GM12878 (cell line): ENCODE measurements around the gene ALG1L2. TPM values are rescaled to one million over a fixed set of nuclear protein-coding genes. Genes with fewer than 3 reads are reported as not detected.

Source experiments
- BCLAF1 ChIP-seq: fragments of 450-650 bp; IDR thresholded peaks from 2 replicates; pipeline ENCODE4 v1.6.1; 2017; ENCODE audit warnings: antibody characterized with exemption, mild to moderate bottlenecking, moderate library complexity
- BRCA1 ChIP-seq: IDR thresholded peaks from 2 replicates; pipeline ENCODE4 v1.6.1; 2011; ENCODE audit warnings: low read depth, low read length, improper control_type of control experiment
- CREB1 ChIP-seq: IDR thresholded peaks from 2 replicates; pipeline ENCODE4 v1.6.1; 2012; ENCODE audit warnings: low read depth, mild to moderate bottlenecking, inconsistent platforms
- EED ChIP-seq: sonication (generic); IDR thresholded peaks from 2 replicates; pipeline ENCODE4 v1.6.1; 2016; ENCODE audit warnings: antibody characterized with exemption, low read depth
- EP300 ChIP-seq, 2 experiments: fragments of 150-350 bp in 1 of 2; IDR thresholded peaks; 2 replicates each; pipeline ENCODE4 v1.6.1; 2011 to 2012; ENCODE audit warnings: low read depth in 2 of 2, low read length in 2 of 2, borderline replicate concordance in 1 of 2, improper control_type of control experiment in 1 of 2, inconsistent platforms in 1 of 2; ENCODE audit not compliant: control insufficient read depth in 1 of 2
- FOXK2 ChIP-seq: fragments of 450-650 bp; IDR thresholded peaks from 2 replicates; pipeline ENCODE4 v1.6.1; 2017; ENCODE audit warnings: mild to moderate bottlenecking, moderate library complexity
- IKZF1 ChIP-seq: fragments of 450-650 bp; conservative IDR thresholded peaks from 2 replicates; pipeline ENCODE4 v1.6.1; 2017; ENCODE audit warnings: antibody characterized with exemption, mild to moderate bottlenecking
- MTA3 ChIP-seq: IDR thresholded peaks from 2 replicates; pipeline ENCODE4 v1.6.1; 2012; ENCODE audit warnings: low read length, inconsistent platforms, borderline replicate concordance
- NR2C1 ChIP-seq: fragments of 450-650 bp; IDR thresholded peaks from 2 replicates; pipeline ENCODE4 v1.6.1; 2017; ENCODE audit warnings: antibody characterized with exemption, mild to moderate bottlenecking, moderate library complexity
- NR2C2 ChIP-seq: IDR thresholded peaks from 2 replicates; pipeline ENCODE4 v1.6.1; 2011; ENCODE audit warnings: borderline replicate concordance, low read depth; ENCODE audit not compliant: control insufficient read depth, insufficient read length
- PBX3 ChIP-seq: IDR thresholded peaks from 2 replicates; pipeline ENCODE4 v1.6.1; 2011; ENCODE audit warnings: mild to moderate bottlenecking, low read depth, low read length, moderate library complexity; ENCODE audit not compliant: insufficient replicate concordance
- SIN3A ChIP-seq: IDR thresholded peaks from 2 replicates; pipeline ENCODE4 v1.6.1; 2012; ENCODE audit warnings: low read depth, low read length, improper control_type of control experiment
- TCF12 ChIP-seq: IDR thresholded peaks from 2 replicates; pipeline ENCODE4 v1.6.1; 2011; ENCODE audit warnings: low read depth, mild to moderate bottlenecking, low read length
- TCF3 ChIP-seq: IDR thresholded peaks from 2 replicates; pipeline ENCODE4 v1.6.1; 2012; ENCODE audit warnings: low read depth, mild to moderate bottlenecking, low read length, borderline replicate concordance; ENCODE audit not compliant: insufficient read depth
- ZNF274 ChIP-seq: IDR thresholded peaks from one replicate; pipeline ENCODE4 v1.8.0; 2011; ENCODE audit not compliant: insufficient read length, insufficient read depth
- polyA plus RNA-seq, 11 experiments: library from polyadenylated mRNA; depleted of rRNA in 4 of 11; unstranded in 6 of 11; stranded (reverse) in 5 of 11; fragments of >200 nt; fragmentation: Nextera tagmentation in 4 of 11; fragmentation: Illumina TruSeq in 1 of 11; extraction: Ambion mirVana in 4 of 11; extraction: Trizol in 1 of 11; gene quantifications; 1 replicate in 1 of 11; 2 replicates in 10 of 11; pipeline versions ENCODE4 v1.2.1 to v1.2.3, GENCODE V29; 2011 to 2016; ENCODE audit warnings: inconsistent platforms in 2 of 11, missing spikeins in 2 of 11, low read depth in 1 of 11
- total RNA-seq, 4 experiments: library from RNA; depleted of rRNA in 3 of 4; stranded (reverse); fragments of >200 nt in 3 of 4; fragmentation: Illumina TruSeq in 1 of 4; extraction: Trizol in 1 of 4; gene quantifications; 2 replicates each; pipeline versions ENCODE4 v1.2.1 to v1.2.3, GENCODE V29; 2013 to 2021
- TF ChIP-seq, protein P1 (sequence below): fragments of 450-650 bp; formaldehyde crosslinking; IDR thresholded peaks from 2 replicates; pipeline ENCODE4 v1.5.0; 2022; ENCODE audit warnings: mild to moderate bottlenecking, missing genetic modification characterization
- TF ChIP-seq, protein P2 (sequence below): fragments of 450-650 bp; conservative IDR thresholded peaks from 2 replicates; pipeline ENCODE4 v1.6.1; 2017; ENCODE audit warnings: mild to moderate bottlenecking, moderate library complexity

ALG1L2 gene
- total and polyA plus RNA-seq, 10 of the 15 experiments (the other 5 are each of a cell fraction or from before 2014, with no cell fraction given), result 0.09 to 0.31 (median 0.16) TPM; not detected in 6

DNA sequence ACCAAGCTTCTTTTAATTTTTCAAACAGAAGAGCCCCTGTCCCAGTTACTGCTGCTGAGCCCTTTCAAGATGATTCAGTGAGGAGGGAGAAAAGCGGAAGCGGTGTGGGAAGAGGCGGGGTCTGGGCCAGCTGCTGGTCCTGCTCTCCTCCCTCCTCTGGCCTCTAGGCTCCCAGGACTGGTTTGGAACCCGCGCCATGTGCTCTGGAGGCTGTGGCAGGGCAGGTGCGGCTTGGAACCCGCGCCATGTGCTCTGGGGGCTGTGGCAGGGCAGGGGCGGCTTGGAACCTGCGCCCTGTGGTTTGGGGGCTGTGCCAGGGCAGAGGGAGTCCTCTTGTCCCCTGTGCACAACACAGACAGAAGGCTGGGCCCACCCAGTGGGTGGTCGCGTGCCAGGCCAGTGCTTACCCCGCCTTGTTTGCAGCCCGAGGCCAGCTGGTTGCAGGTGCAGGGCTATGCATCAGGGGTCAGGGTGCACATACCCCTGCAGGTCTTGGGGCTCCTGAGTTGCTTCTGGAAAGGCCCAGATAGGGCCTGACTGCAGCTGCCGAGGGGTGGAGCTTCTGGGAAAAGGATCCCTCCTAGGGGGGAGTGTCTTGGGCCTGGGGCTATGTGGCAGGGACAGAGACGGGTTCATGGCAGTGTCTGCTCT, 12.2 kb downstream of the ALG1L2 start (continued):
- TF ChIP-seq, protein P1, sequence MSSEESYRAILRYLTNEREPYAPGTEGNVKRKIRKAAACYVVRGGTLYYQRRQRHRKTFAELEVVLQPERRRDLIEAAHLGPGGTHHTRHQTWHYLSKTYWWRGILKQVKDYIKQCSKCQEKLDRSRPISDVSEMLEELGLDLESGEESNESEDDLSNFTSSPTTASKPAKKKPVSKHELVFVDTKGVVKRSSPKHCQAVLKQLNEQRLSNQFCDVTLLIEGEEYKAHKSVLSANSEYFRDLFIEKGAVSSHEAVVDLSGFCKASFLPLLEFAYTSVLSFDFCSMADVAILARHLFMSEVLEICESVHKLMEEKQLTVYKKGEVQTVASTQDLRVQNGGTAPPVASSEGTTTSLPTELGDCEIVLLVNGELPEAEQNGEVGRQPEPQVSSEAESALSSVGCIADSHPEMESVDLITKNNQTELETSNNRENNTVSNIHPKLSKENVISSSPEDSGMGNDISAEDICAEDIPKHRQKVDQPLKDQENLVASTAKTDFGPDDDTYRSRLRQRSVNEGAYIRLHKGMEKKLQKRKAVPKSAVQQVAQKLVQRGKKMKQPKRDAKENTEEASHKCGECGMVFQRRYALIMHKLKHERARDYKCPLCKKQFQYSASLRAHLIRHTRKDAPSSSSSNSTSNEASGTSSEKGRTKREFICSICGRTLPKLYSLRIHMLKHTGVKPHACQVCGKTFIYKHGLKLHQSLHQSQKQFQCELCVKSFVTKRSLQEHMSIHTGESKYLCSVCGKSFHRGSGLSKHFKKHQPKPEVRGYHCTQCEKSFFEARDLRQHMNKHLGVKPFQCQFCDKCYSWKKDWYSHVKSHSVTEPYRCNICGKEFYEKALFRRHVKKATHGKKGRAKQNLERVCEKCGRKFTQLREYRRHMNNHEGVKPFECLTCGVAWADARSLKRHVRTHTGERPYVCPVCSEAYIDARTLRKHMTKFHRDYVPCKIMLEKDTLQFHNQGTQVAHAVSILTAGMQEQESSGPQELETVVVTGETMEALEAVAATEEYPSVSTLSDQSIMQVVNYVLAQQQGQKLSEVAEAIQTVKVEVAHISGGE (CRISPR knock-in tag), result no peak
- TF ChIP-seq TCF12 (peak; percentile 89), CREB1 (no peak), BCLAF1 (no peak), BRCA1 (no peak), ZNF274 (no peak), NR2C1 (no peak), EP300 (IDR thresholded peaks at IDR 0.05; ENCODE audit: borderline replicate concordance in 1 of 2, control insufficient read depth in 1 of 2, low read depth in 2 of 2, low read length in 2 of 2) (no peak), SIN3A (0 out of 2 replicates have a peak, but pooled peaks have one; percentile 3), FOXK2 (no peak), MTA3 (no peak), EED (peak; percentile 72), NR2C2 (no peak), IKZF1 (peak; percentile 40; the same call in 1 of the 2 replicates), PBX3 (peak; percentile 26), TCF3 (0 out of 2 replicates have a peak, but pooled peaks have one; percentile 9)
- TF ChIP-seq, protein P2, sequence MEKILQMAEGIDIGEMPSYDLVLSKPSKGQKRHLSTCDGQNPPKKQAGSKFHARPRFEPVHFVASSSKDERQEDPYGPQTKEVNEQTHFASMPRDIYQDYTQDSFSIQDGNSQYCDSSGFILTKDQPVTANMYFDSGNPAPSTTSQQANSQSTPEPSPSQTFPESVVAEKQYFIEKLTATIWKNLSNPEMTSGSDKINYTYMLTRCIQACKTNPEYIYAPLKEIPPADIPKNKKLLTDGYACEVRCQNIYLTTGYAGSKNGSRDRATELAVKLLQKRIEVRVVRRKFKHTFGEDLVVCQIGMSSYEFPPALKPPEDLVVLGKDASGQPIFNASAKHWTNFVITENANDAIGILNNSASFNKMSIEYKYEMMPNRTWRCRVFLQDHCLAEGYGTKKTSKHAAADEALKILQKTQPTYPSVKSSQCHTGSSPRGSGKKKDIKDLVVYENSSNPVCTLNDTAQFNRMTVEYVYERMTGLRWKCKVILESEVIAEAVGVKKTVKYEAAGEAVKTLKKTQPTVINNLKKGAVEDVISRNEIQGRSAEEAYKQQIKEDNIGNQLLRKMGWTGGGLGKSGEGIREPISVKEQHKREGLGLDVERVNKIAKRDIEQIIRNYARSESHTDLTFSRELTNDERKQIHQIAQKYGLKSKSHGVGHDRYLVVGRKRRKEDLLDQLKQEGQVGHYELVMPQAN, result no peak
